Activated B cell treated with CpG ODN at 0.5 μM for 24 hours (primary cell): ENCODE data around the gene OMP. TPM values are rescaled to one million over a fixed set of nuclear protein-coding genes. Genes with fewer than 3 reads are reported as not detected.

Experiments
- ATAC-seq: fragments of 200-7000 bp; cut with Tn5 transposase; one replicate; pipeline ENCODE4 v1.10.0; 2021; ENCODE audit warnings: low read depth, mild to moderate bottlenecking, moderate library complexity
- CTCF ChIA-PET: fragments of 350-600 bp; sonication (Branson Sonifier 250); formaldehyde crosslinking; loops from one replicate; lab custom pipeline; 2021; ENCODE audit warnings: antibody characterized with exemption; lab: Charles Lee
- POLR2A ChIA-PET: fragments of 350-600 bp; sonication (Branson Sonifier 250); formaldehyde crosslinking; loops from one replicate; lab custom pipeline; 2021; ENCODE audit warnings: antibody characterized with exemption; lab: Charles Lee
- DNase-seq: peaks from one replicate; pipeline ENCODE4 v3.0.0; 2022
- H3K27ac Mint-ChIP-seq: one replicate; pipeline ENCODE4 v1.8.0; 2020; ENCODE audit warnings: mixed read lengths
- H3K27me3 Mint-ChIP-seq: one replicate; pipeline ENCODE4 v1.8.0; 2021; ENCODE audit warnings: mixed read lengths
- H3K36me3 Mint-ChIP-seq: one replicate; pipeline ENCODE4 v1.8.0; 2021; ENCODE audit warnings: low read depth, mixed read lengths
- H3K4me1 Mint-ChIP-seq: one replicate; pipeline ENCODE4 v1.8.0; 2021; ENCODE audit warnings: mixed read lengths
- H3K4me3 Mint-ChIP-seq: one replicate; pipeline ENCODE4 v1.8.0; 2020; ENCODE audit warnings: mild to moderate bottlenecking, mixed read lengths
- H3K9me3 Mint-ChIP-seq: one replicate; pipeline ENCODE4 v1.8.0; 2020; ENCODE audit warnings: mixed read lengths
- intact Hi-C: fragments of 100-400 bp; cut with micrococcal nuclease; formaldehyde crosslinking; loops from one replicate; pipeline ENCODE4 v1.15.1; 2024
- total RNA-seq: library from RNA; stranded (reverse); gene quantifications from 2 replicates; pipeline ENCODE4 v1.2.3, GENCODE V29; 2022
- TF ChIP-seq, protein P1 (sequence below): fragments of 200-600 bp; IDR thresholded peaks from one replicate; pipeline ENCODE4 v1.8.0; 2022; ENCODE audit warnings: antibody characterized with exemption, mild to moderate bottlenecking

OMP gene
- total RNA-seq, 1 donor from 2014 or later = not detected

DNA sequence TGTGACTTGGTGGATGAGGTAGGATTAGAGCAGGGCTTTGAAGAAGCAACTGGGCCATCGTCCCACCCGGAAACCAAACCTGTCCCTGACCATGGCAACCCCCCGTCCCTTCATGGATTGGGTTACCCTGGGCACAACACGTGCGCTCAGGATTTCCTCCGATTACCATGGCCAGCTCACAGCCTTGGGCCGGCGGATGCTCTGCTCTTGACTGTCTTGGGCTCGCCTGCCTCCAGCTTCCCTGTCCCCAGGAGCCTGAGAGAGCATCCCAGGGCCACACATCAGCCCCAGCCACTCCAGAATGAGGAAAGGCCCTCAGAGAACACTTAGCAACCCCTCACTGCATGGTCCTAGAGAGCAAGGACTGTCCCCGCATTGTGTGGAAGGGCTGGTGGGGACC is 48.2 kb downstream of the OMP start:
- Mint-ChIP-seq H3K27ac (no peak overlapping the region), H3K4me1 (peaks cover 17% of the 10 kb centered on the region), H3K27me3 (peaks cover 13% of the 10 kb centered on the region), H3K9me3 (no peaks in the 10 kb centered on the region), H3K4me3 (no peak overlapping the region), H3K36me3 (no peaks in the 10 kb centered on the region)
- TF ChIP-seq, protein P1, sequence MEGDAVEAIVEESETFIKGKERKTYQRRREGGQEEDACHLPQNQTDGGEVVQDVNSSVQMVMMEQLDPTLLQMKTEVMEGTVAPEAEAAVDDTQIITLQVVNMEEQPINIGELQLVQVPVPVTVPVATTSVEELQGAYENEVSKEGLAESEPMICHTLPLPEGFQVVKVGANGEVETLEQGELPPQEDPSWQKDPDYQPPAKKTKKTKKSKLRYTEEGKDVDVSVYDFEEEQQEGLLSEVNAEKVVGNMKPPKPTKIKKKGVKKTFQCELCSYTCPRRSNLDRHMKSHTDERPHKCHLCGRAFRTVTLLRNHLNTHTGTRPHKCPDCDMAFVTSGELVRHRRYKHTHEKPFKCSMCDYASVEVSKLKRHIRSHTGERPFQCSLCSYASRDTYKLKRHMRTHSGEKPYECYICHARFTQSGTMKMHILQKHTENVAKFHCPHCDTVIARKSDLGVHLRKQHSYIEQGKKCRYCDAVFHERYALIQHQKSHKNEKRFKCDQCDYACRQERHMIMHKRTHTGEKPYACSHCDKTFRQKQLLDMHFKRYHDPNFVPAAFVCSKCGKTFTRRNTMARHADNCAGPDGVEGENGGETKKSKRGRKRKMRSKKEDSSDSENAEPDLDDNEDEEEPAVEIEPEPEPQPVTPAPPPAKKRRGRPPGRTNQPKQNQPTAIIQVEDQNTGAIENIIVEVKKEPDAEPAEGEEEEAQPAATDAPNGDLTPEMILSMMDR = no peak
- ATAC-seq (no peak), DNase-seq (no peak)
- intact Hi-C loops = no loop called here
- POLR2A ChIA-PET = no interaction called here
- CTCF ChIA-PET = no interaction called here

DNA sequence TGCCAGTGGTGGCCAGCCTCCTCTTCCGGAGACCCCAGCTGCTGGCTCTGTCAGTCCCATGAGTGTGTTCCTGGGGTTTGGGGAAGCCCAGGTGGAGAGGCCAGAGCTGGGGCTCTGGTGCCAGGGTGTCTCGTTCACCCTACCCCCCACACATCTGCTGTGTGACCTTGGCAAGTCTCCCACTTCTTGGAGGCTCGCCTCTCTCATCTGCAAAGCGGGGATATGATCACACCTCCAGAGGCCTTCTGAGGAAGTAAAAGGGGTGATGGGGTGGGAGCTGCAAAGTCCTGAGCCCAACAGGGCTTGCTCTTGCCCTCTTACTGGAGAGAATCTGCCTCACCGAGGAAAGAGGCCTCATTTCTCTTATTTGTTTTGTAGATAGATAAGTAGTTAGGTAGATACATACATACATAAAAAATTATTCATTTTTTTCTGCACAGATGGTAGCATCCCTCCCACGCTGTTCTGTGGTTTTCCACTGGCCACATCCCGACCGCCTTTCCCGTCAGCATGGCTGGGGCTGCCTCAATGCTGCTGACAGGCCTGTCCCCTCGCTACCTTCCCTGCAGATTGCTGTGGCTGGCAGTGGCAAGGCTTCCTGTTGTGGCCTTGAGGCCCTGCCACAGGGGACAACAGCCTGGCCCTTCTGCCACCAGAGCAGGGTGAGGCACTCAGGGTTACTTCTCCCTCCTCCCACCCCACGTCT is 49.3 kb downstream of the OMP start:
- no peaks in the 10 kb centered on the region for H3K9me3 Mint-ChIP-seq

DNA sequence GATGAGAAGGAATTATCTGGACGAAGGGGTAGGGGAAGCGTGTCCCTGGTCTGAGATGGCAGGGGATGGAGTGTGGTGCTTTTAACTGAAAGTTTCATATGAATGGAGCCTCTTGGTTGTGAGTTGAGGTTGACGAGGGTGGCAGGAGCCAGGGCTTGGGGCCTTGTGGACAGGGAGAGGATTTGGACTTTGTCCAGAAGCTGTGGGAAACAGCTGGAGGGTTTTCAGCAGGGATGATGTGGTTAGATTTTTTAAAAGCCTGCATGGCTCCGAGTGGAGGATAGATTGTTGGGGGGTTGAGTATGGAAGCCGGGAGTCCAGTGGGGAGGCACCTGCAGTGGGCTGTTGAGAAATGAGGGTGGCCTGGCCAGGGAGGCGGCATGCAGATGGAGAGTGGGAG is 50.2 kb downstream of the OMP start:
- CTCF ChIA-PET = no interaction called here
- H3K4me1 Mint-ChIP-seq = peaks cover 14% of the 10 kb centered on the region
- peaks cover 11% of the 10 kb centered on the region for H3K27me3 Mint-ChIP-seq
- POLR2A ChIA-PET = no interaction called here
- DNase-seq = no peak
- TF ChIP-seq, protein P1 = no peak
- no peaks in the 10 kb centered on the region for H3K36me3 Mint-ChIP-seq
- H3K27ac Mint-ChIP-seq = no peak overlapping the region
- no peak for ATAC-seq
- H3K4me3 Mint-ChIP-seq = no peak overlapping the region
- H3K9me3 Mint-ChIP-seq = no peaks in the 10 kb centered on the region
- intact Hi-C loops = no loop called here

More for the DNA sequence above, 49.3 kb downstream of the OMP start:
- TF ChIP-seq, protein P1 = no peak
- no peaks in the 10 kb centered on the region for H3K36me3 Mint-ChIP-seq
- CTCF ChIA-PET = no interaction called here
- POLR2A ChIA-PET = no interaction called here
- no peak overlapping the region for H3K4me3 Mint-ChIP-seq
- H3K4me1 Mint-ChIP-seq = peaks cover 17% of the 10 kb centered on the region
- peaks cover 13% of the 10 kb centered on the region for H3K27me3 Mint-ChIP-seq
- DNase-seq = no peak
- intact Hi-C loops = no loop called here
- no peak overlapping the region for H3K27ac Mint-ChIP-seq
- ATAC-seq = no peak

Other genes starting within 250 kb of the OMP start
- 11.8 and 12.4 TPM in 2 replicates for gene ACER3, start 241.9 kb upstream of the OMP start, total RNA-seq
- not detected in 2 replicates for gene B3GNT6, start 68.4 kb upstream of the OMP start, total RNA-seq
- gene CAPN5, start 35.9 kb upstream of the OMP start, total RNA-seq = 0.44 and 0.71 TPM in 2 replicates
- 5.1 and 5.4 TPM in 2 replicates for gene MYO7A, start 25.4 kb downstream of the OMP start, total RNA-seq
- not detected in 2 replicates for gene GDPD4, start 198.8 kb downstream of the OMP start, total RNA-seq